OCI-LY7 (cell line): ENCODE results near the gene IL22RA2. TPM values are rescaled to one million over a fixed set of nuclear protein-coding genes. Genes with fewer than 3 reads are reported as not detected.

ENCODE experiments used
- BruUV-seq: library from RNA; stranded (reverse); fragments of 400-500 nt; replicated peaks from 2 replicates; lab custom pipeline; 2021; lab: Mats Ljungman, UMichigan
- CTCF ChIA-PET: fragments of 300-600 bp; sonication (Branson Sonifier 250); formaldehyde crosslinking; loops from one replicate; lab custom pipeline; 2022; ENCODE audit warnings: antibody characterized with exemption; ENCODE audit not compliant: unreplicated experiment; lab: Charles Lee
- POLR2A ChIA-PET: fragments of 300-600 bp; sonication (Branson Sonifier 250); formaldehyde crosslinking; loops from one replicate; lab custom pipeline; 2022; ENCODE audit warnings: antibody characterized with exemption; lab: Charles Lee
- DNase-seq: peaks from one replicate; pipeline ENCODE4 v3.0.0-alpha.2; 2015; ENCODE audit warnings: low spot score
- H2AFZ ChIP-seq: fragments of 200-600 bp; sonication (generic), shearing (Covaris generic); 2 replicates; pipeline ENCODE4 v1.6.1; 2014; ENCODE audit warnings: mild to moderate bottlenecking, antibody characterized with exemption, low read length, moderate library complexity
- H3K27ac ChIP-seq: fragments of 200-600 bp; sonication (generic); 2 replicates; pipeline ENCODE4 v1.5.1; 2014; ENCODE audit warnings: mixed run types, low read depth, mild to moderate bottlenecking, moderate library complexity, low read length, inconsistent platforms; ENCODE audit not compliant: poor library complexity, severe bottlenecking
- H3K36me3 ChIP-seq: fragments of 200-600 bp; sonication (generic); 2 replicates; pipeline ENCODE4 v1.6.1; 2014; ENCODE audit warnings: mild to moderate bottlenecking, antibody characterized with exemption, low read length, moderate library complexity, mixed read lengths; ENCODE audit not compliant: insufficient read depth
- H3K4me1 ChIP-seq: fragments of 200-600 bp; sonication (generic); 2 replicates; pipeline ENCODE4 v1.5.1; 2014; ENCODE audit warnings: mild to moderate bottlenecking, low read length; ENCODE audit not compliant: insufficient read depth, poor library complexity, severe bottlenecking
- H3K4me2 ChIP-seq: fragments of 200-600 bp; sonication (generic); 2 replicates; pipeline ENCODE4 v1.6.1; 2014; ENCODE audit warnings: mild to moderate bottlenecking, low read length
- H3K4me3 ChIP-seq: fragments of 200-600 bp; sonication (generic); 2 replicates; pipeline ENCODE4 v1.5.1; 2014; ENCODE audit warnings: mild to moderate bottlenecking, low read depth, low read length; ENCODE audit not compliant: poor library complexity, severe bottlenecking
- H3K79me2 ChIP-seq: fragments of 200-600 bp; sonication (generic); 2 replicates; pipeline ENCODE4 v1.6.1; 2016; ENCODE audit warnings: low read depth, mild to moderate bottlenecking, low read length, moderate library complexity, mixed read lengths; ENCODE audit not compliant: insufficient read depth
- H3K9me2 ChIP-seq: fragments of 200-600 bp; sonication (generic); 2 replicates; pipeline ENCODE4 v1.6.1; 2016; ENCODE audit warnings: mild to moderate bottlenecking, low read length, mixed read lengths; ENCODE audit not compliant: insufficient read depth
- H3K9me3 ChIP-seq: fragments of 200-600 bp; sonication (generic); 2 replicates; pipeline ENCODE4 v1.6.1; 2014; ENCODE audit warnings: mild to moderate bottlenecking, mixed run types, low read length, mixed read lengths
- H4K20me1 ChIP-seq: fragments of 200-600 bp; sonication (generic); 2 replicates; pipeline ENCODE4 v1.6.1; 2014; ENCODE audit warnings: mild to moderate bottlenecking, antibody characterized with exemption, low read length, moderate library complexity, mixed read lengths; ENCODE audit not compliant: insufficient read depth
- CTCF ChIP-seq: fragments of 200-600 bp; sonication (generic); conservative IDR thresholded peaks from 2 replicates; pipeline ENCODE4 v1.5.1; 2014; ENCODE audit warnings: mild to moderate bottlenecking, antibody characterized with exemption, low read length, moderate library complexity, mixed read lengths
- EZH2phosphoT487 ChIP-seq: fragments of 200-600 bp; sonication (generic); IDR thresholded peaks from 2 replicates; pipeline ENCODE4 v1.6.1; 2018; ENCODE audit warnings: low read depth, borderline replicate concordance, mild to moderate bottlenecking, mixed run types, antibody characterized with exemption, low read length, moderate library complexity, mixed read lengths
- intact Hi-C: fragments of 100-400 bp; cut with micrococcal nuclease; formaldehyde crosslinking; loops from one replicate; pipeline ENCODE4 v1.10.0; 2022; ENCODE audit not compliant: unreplicated experiment
- total RNA-seq, 2 experiments: library from RNA; depleted of rRNA in 1 of 2; stranded (reverse); fragments of >200 nt in 1 of 2; shearing (Covaris generic) in 1 of 2; gene quantifications; 2 replicates each; pipeline ENCODE4 v1.2.3, GENCODE V29; 2014 to 2022

IL22RA2 gene
- total RNA-seq, 2 experiments from 2014 or later = not detected

DNA sequence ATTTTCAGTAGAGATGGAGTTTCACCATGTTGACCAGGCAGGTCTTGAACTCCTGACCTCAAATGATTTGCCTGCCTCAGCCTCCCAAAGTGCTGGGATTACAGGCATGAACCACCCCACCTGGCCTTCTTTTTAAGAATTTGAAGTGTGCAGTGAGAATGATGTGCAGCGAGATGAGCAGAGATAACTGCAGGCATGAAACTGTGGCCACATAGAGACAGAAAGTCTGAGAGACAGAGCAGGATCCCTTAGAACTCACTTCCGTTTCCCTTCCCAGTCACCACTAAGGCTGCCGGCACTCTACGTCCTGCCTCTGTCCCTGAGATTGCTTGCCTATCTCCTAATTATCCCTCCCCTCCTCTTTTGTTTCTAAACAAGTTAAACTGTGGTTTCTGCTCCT, 27.2 kb downstream of the IL22RA2 start:
- Histone ChIP-seq H3K4me2 (no peak overlapping the region), H3K4me1 (peaks cover 19% of the 10 kb centered on the region), H3K36me3 (no peaks in the 10 kb centered on the region), H3K27ac (no peak overlapping the region), H4K20me1 (no peaks in the 10 kb centered on the region), H3K79me2 (no peaks in the 10 kb centered on the region), H3K9me3 (peaks cover 7% of the 10 kb centered on the region), H2AFZ (no peak overlapping the region), H3K4me3 (no peak overlapping the region), H3K9me2 (no peaks in the 10 kb centered on the region)
- ChIA-PET CTCF (no interaction called here), POLR2A (interaction anchor here (1.1 kb wide), 1 partner anchor 8 kb away, joined by 3 read pairs; no protein-coding TSS in a partner anchor)
- no peak for DNase-seq
- TF ChIP-seq CTCF (no peak), EZH2phosphoT487 (no peak)
- BruUV-seq = no TSS peak
- intact Hi-C loops = no loop called here

DNA sequence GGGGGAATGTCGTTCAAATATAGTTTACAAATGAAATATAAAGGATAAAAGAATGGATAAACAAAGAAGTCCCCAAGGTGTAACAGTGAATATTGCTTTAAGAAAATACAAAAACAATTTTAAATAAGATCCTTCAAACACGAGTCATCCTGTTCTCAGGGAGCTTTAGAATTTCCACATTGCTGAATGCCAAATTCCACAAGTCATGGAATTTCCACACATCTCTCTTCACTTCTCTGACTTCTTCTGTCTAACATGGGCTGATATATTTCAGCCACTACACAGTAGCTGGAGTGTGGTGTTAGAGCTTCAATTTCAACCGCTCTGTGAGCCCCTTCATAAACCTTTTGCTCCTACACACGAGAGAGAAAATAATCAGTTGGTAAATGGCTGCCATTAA, 28.0 kb downstream of the IL22RA2 start:
- Histone ChIP-seq H3K27ac (no peak overlapping the region), H2AFZ (no peak overlapping the region), H4K20me1 (no peaks in the 10 kb centered on the region), H3K4me1 (peaks cover 14% of the 10 kb centered on the region), H3K79me2 (no peaks in the 10 kb centered on the region), H3K4me3 (no peak overlapping the region), H3K36me3 (no peaks in the 10 kb centered on the region), H3K9me2 (no peaks in the 10 kb centered on the region), H3K4me2 (no peak overlapping the region), H3K9me3 (no peaks in the 10 kb centered on the region)
- DNase-seq = no peak
- POLR2A ChIA-PET = interaction anchor here (0.6 to 1.1 kb wide), 3 partner anchors 9 to 14 kb away, joined by 3 read pairs; no protein-coding TSS in a partner anchor
- intact Hi-C loops = no loop called here
- TF ChIP-seq CTCF (no peak), EZH2phosphoT487 (no peak)
- CTCF ChIA-PET = no interaction called here
- BruUV-seq = no TSS peak

DNA sequence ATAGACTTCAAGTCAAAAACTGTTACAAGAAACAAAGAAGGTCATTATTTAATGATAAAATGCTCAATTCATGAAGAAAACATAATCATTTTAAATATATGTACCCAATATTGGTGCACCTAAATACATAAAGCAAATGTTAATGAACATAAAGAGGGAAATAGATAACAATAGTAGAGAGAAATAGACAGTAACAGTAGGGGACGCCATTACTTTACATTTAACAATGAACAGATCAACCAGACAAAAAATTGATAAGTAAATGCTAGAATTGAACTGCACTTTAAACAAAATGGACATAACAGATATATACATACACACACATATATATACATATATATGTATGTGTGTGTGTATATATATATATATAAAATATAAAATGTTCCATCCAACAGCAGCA, 37.4 kb downstream of the IL22RA2 start:
- no peak overlapping the region for H3K4me2 ChIP-seq
- no peaks in the 10 kb centered on the region for H3K9me2 ChIP-seq
- POLR2A ChIA-PET = interaction anchor here (0.8 kb wide), 1 partner anchor 161 kb away, joined by 5 read pairs; no protein-coding TSS in a partner anchor
- no peak for DNase-seq
- H3K27ac ChIP-seq = no peak overlapping the region
- no peaks in the 10 kb centered on the region for H3K36me3 ChIP-seq
- no TSS peak for BruUV-seq
- peaks cover 30% of the 10 kb centered on the region for H3K9me3 ChIP-seq
- H3K4me3 ChIP-seq = no peak overlapping the region
- no peaks in the 10 kb centered on the region for H3K79me2 ChIP-seq
- no peaks in the 10 kb centered on the region for H4K20me1 ChIP-seq
- no peak overlapping the region for H2AFZ ChIP-seq
- intact Hi-C loops = no loop called here
- CTCF ChIA-PET = no interaction called here
- no peaks in the 10 kb centered on the region for H3K4me1 ChIP-seq
- TF ChIP-seq EZH2phosphoT487 (no peak), CTCF (peak; percentile 54)
